HG02852 (cell line): Measurements from ENCODE around the gene TWIST2.

Source experiments
- ATAC-seq: cut with Tn5 transposase; IDR thresholded peaks from one replicate; pipeline ENCODE4 v1.9.1; 2021; ENCODE audit warnings: mild to moderate bottlenecking, moderate library complexity; ENCODE audit not compliant: unreplicated experiment

The TWIST2 gene

GRCh38 chr2:238888781-238889180 lies 40.9 kb downstream of the TWIST2 start:
- ATAC-seq = no peak

GRCh38 chr2:238890131-238890530 lies 42.2 kb downstream of the TWIST2 start:
- ATAC-seq = no peak

- ATAC-seq = no peak
Observed at GRCh38 chr2:238890618-238891456, 43.0 kb downstream of the TWIST2 start.

GRCh38 chr2:238891457-238892203 lies 43.7 kb downstream of the TWIST2 start:
- ATAC-seq = no peak

GRCh38 chr2:238892204-238892500 lies 44.3 kb downstream of the TWIST2 start:
- ATAC-seq = no peak

GRCh38 chr2:238892796-238893195 lies 44.9 kb downstream of the TWIST2 start:
- ATAC-seq = no peak

- ATAC-seq = no peak
Observed at GRCh38 chr2:238893349-238894000, 45.6 kb downstream of the TWIST2 start.

- ATAC-seq = no peak
Observed at GRCh38 chr2:238894226-238894949, 46.5 kb downstream of the TWIST2 start.

- no peak for ATAC-seq
Observed at GRCh38 chr2:238894950-238895298, 47.0 kb downstream of the TWIST2 start.

GRCh38 chr2:238895361-238895882 lies 47.5 kb downstream of the TWIST2 start:
- ATAC-seq = no peak

- ATAC-seq = no peak
Observed at GRCh38 chr2:238895891-238896600, 48.2 kb downstream of the TWIST2 start.

- ATAC-seq = no peak
Observed at GRCh38 chr2:238896641-238897040, 48.8 kb downstream of the TWIST2 start.

GRCh38 chr2:238897122-238897880 lies 49.4 kb downstream of the TWIST2 start:
- ATAC-seq = no peak

GRCh38 chr2:238897911-238898311 lies 50.0 kb downstream of the TWIST2 start:
- ATAC-seq = no peak

GRCh38 chr2:238898534-238899281 lies 50.8 kb downstream of the TWIST2 start:
- no peak for ATAC-seq

GRCh38 chr2:238899386-238899785 lies 51.5 kb downstream of the TWIST2 start:
- no peak for ATAC-seq

GRCh38 chr2:238900511-238900910 lies 52.6 kb downstream of the TWIST2 start:
- no peak for ATAC-seq

- ATAC-seq = no peak
Observed at GRCh38 chr2:238901461-238902057, 53.7 kb downstream of the TWIST2 start.

- no peak for ATAC-seq
Observed at GRCh38 chr2:238902285-238902684, 54.4 kb downstream of the TWIST2 start.
